Measurements from ENCODE around the gene GPR153.
"Not testable (repeated sequence)": the region's sequence is repeated elsewhere in the genome, so short reads cannot be mapped to it uniquely, and the experiment has no call there.

GPR153 gene

DNA sequence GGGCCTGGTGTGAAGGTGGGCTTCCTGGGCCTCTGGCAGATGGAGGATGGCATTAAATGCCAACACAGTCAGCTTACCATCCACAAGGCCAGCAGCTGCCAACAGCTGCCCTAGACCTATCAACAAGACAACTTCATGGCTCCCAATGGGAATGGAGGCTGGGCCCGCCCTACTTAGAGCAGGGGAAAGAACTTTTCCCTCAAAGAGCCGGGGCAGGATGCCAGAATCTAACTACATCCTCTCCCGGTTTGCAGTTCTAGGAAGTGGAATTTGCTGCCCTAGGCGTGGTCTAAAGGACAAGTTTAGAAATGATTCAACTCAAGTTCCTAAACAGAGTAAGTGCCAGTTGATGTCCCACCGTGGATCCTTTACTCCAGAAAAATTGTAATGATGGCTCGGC is 38.3 kb downstream of the GPR153 start:
- DNase-seq = no peak

- no peak for DNase-seq
Measured at GRCh38 chr1:6221210-6221784, 39.6 kb downstream of the GPR153 start.

DNA sequence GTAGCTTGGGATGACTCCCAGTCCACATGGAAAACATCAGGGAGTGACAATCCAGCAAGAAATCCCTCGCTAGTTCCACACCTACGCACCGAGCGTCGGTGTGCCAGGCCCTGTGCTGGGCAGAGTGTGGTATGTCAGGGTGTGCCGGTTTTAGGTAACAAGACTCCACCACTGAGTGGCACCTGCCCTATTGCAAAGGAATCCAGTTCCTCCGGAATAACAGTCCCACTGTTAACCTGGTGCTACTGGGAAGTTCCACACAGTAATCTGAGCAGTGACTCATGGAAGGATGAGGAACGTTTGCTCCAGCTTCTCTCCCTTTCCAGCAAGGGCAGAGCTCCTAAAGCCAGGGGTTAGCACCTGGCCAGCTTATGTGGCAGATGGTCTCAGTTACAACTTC is 40.7 kb downstream of the GPR153 start:
- no peak for DNase-seq

DNA sequence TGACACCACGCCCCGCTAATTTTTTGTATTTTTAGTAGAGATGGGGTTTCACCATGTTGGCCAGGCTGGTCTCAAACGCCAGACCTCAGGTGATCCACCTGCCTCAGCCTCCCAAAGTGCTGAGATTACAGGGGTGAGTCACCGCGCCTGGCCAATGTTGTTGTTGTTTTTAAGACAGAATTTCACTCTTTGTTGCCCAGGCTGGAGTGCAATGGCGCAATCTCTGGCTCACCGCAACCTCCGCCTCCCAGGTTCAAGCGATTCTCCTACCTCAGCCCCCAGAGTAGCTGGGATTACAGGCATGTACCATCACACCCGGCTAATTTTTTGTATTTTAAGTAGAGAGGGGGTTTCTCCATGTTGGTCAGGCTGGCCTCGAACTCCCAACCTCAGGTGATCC is 41.3 kb downstream of the GPR153 start:
- DNase-seq = not testable (repeated sequence)

DNA sequence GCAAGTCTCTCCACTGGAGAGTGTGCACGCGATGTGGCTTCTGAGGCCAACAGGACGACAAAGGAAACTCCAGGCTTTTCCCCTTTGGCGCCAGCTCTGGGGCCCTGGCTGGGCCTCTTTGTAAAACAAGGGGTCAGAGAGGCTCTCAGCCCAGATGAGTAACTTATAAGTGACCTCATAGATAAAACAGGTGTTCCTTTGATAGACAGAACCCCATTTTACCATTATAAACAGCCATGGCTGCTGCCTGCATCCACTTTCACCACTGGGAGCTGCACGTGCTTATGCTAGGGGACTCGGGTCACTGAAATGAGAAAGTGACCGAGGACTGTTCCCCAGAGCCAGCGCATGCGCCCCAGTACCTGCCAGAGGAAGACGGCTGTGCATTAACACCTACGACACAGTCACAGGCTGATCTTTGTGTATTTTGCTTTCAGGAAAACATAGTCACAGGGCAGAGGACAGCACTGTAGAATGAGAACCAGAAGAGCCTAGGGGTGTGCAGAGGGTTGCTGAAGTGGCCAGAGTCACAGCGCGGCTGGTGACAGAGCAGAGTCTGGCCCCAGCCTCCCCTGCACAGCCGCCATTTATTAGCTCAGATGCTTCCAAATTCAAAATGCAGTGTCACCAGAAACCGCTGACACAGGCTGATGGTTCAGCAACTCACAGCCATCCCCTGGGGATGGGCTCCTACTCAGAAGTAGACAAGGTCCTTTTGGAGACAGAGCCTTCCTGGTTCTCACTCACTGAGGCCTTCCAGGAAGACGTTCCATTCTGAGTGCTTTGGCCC is 42.3 kb downstream of the GPR153 start:
- DNase-seq = no peak

GRCh38 chr1:6212193-6212959 is 48.5 kb downstream of the GPR153 start:
- DNase-seq = no peak

- no peak for DNase-seq
Measured at GRCh38 chr1:6211731-6212130, 49.2 kb downstream of the GPR153 start.

- no peak for DNase-seq
Measured at GRCh38 chr1:6210591-6211355, 50.1 kb downstream of the GPR153 start.

- no peak for DNase-seq
Measured at GRCh38 chr1:6209661-6210580, 51.0 kb downstream of the GPR153 start.

DNA sequence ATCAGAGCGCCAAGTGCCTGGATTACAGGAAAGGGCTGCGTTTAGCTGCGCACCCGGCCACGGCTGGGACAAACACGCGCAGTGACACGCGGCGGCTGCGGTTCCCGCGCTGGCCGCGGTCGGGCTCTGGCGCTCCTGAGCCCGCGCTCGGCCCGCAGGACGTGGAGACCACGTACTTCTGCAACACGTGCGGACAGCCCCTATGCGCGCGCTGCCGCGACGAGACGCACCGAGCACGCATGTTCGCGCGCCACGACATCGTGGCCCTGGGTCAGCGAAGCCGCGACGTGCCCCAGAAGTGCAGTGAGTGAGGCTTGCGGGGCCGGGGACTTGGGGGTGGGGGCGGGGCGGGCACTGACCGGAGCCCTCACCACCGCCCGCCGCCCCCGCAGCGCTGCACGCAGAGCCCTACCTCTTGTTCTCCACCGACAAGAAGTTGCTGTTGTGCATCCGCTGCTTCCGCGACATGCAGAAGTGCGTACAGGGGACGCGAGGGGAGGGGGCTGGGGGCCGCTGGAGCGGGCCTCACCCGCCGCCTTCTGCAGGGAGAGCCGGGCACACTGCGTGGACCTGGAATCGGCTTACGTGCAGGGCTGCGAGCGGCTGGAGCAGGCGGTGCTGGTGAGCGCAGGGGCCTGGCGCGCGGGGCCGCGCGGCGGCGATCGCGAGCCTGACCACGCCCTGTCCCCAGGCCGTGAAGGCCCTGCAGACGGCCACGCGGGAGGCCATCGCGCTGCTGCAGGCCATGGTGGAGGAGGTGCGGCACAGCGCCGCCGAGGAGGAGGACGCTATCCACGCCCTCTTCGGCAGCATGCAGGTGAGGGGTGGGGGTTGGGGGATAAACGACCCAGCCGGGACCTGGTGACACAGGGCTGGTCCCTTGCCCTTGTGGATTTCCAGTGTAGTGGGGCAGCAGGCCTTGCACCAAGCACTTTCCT is 51.9 kb downstream of the GPR153 start:
- no peak for DNase-seq

DNA sequence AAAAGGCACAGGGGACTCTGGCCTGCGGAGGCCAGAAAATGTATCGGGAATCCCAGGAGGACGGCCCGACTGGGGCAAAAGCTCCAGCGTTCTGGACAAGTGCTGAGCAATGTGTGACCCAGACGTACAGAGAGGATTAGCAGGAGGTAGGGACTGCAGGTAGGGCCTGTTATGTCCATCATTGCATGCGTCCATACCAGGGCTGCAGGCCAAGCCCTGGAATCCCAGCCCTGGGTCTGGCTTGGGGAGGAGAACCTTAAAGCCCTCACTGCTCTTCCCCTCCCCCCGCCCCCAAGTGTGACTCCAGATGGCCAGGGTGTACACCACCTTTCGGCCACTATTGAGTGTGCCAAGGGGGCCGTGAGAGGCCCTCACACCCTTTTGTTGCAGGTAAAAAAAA is 53.0 kb downstream of the GPR153 start:
- DNase-seq = no peak

GRCh38 chr1:6207075-6207885 is 53.6 kb downstream of the GPR153 start:
- DNase-seq = no peak

DNA sequence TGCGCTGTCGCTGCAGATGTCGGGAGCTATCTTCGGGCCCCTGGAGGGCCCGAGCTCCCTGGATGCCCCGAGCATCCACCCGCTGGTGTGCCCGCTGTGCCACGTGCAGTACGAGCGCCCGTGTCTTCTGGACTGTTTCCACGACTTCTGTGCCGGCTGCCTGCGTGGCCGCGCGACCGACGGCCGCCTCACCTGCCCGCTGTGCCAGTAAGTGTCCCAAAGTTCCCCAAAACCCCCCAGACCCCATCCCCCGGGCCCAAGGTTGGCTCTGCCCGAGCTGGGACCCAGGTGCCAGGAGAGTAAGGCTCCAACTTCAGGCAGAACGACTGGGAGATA is 54.4 kb downstream of the GPR153 start:
- no peak for DNase-seq

- DNase-seq = peak; percentile 44
Measured at GRCh38 chr1:6205849-6206519, 54.9 kb downstream of the GPR153 start, which contains the start of gene RNF207. TSS of gene RNF207 (plus strand) at chr1:6206119. CDS start at chr1:6206536, 417 bp downstream.

DNA sequence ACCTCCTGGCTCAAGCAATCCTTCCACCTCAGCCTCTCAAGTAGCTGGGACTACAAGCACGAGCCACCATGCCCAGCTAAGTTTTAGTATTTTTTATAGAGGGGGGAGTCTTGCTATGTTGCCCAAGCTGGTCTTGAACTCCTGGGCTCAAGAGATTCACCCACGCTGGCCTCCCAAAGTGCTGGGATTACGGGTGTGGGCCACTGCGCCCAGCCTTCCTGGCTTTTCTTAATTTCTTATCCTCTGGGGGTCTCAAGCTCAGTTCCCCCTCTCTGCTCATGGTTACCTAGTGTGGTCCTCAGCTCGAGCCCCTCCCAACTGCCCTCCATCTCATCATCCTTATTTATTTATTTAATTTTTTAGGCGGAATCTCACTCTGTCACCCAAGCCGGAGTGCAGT is 58.6 kb downstream of the GPR153 start:
- DNase-seq = no peak

GRCh38 chr1:6200188-6200809 is 60.6 kb downstream of the GPR153 start:
- no peak for DNase-seq

DNA sequence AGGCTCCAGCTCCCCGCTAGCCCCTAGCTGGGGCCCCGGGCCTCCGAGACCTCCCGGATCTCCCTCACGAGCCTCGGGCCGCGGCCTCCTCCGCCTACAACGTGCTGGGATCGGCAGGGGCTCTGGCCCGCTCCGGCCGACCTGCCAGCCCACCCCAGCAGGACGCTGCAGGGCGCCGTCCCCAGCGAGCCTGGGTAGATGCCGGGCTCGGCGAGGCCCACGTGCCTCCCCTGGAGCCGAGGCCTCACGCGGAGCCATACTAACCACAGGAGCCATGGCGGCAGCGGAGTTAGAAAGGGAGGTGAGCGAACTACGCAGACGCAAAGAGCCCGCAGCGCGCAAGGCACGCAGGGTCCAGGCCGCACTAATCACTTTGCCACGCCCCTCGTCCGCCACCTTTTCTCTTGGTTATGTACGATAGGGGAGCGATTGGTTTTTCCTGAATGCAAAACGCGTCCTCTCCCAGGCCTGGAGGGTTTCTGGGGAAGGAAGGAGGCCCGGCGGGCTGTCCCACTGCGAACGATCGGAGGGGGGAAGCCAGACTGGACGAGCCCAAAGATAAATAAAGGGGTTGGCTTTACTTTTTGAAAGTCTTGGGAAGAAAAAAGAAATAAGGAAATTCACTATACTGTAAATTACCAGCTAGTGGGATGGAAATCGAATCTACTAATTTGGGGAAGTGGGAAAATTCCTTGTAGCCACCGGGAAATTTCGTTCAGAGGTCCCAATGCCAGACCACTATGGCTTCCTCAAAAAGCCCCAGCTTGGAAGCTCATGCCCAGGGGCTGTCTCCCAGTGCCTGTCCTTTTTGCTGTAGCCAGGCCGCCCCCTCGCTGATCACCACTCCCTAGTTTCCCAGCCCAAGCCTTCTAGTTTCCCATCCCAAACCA is 61.4 kb downstream of the GPR153 start, which contains the start of gene RPL22:
RPL22 (minus strand) TSS at position 298 of the 890 bp plus-strand sequence; CDS start at position 276, 22 bp downstream.
- DNase-seq = peak; percentile 97

All from activated CD4-positive, alpha-beta T cell treated with anti-CD3 and anti-CD28 coated beads, Interleukin-2, amount 50 U/mL, for 1 hour (primary cell).